ENCODE measurements around the gene C1QTNF12.

Gene C1QTNF12

GRCh38 chr1:1292442-1292779 is 45.9 kb upstream of the C1QTNF12 start:
- TF ChIP-seq CTCF (IDR thresholded peaks at IDR 0.05; ENCODE audit: control extremely low read depth, extremely low read depth, low read depth, missing control alignments), result no peak
- CTCF ChIA-PET, result interaction anchor here (0.6 to 6.6 kb wide), 21 partner anchors 8 to 308 kb away, joined by 3 to 87 read pairs (median 5); partner anchors contain the start of gene SCNN1D
- POLR2A ChIA-PET, result no interaction called here
- no peak for DNase-seq (ENCODE audit: extremely low spot score)

GRCh38 chr1:1291548-1292441 is 45.3 kb upstream of the C1QTNF12 start:
- POLR2A ChIA-PET, result no interaction called here
- TF ChIP-seq CTCF (IDR thresholded peaks at IDR 0.05; ENCODE audit: control extremely low read depth, extremely low read depth, low read depth, missing control alignments), result peak; percentile 81
- CTCF ChIA-PET, result interaction anchor here (0.6 to 6.6 kb wide), 26 partner anchors 8 to 316 kb away, joined by 3 to 87 read pairs (median 4); partner anchors contain the start of gene SCNN1D
- peak; percentile 81 for DNase-seq (ENCODE audit: extremely low spot score)

GRCh38 chr1:1291023-1291528 is 44.6 kb upstream of the C1QTNF12 start:
- ChIA-PET CTCF (interaction anchor here (0.7 to 6.6 kb wide), 25 partner anchors 9 to 317 kb away, joined by 3 to 87 read pairs (median 4); partner anchors contain the start of genes PERM1 and TNFRSF18), POLR2A (no interaction called here)
- DNase-seq (ENCODE audit: extremely low spot score), result no peak
- no peak for TF ChIP-seq CTCF (IDR thresholded peaks at IDR 0.05; ENCODE audit: control extremely low read depth, extremely low read depth, low read depth, missing control alignments)

- peak; percentile 57 for TF ChIP-seq CTCF (IDR thresholded peaks at IDR 0.05; ENCODE audit: control extremely low read depth, extremely low read depth, low read depth, missing control alignments)
- DNase-seq (ENCODE audit: extremely low spot score), result peak; percentile 78
- ChIA-PET POLR2A (no interaction called here), CTCF (interaction anchor here (0.8 to 6.6 kb wide), 7 partner anchors 10 to 309 kb away, joined by 3 to 87 read pairs (median 4); partner anchors contain the start of genes PERM1 and TNFRSF18)
Measured at GRCh38 chr1:1290238-1290731, 43.8 kb upstream of the C1QTNF12 start.

GRCh38 chr1:1287288-1288110 is 41.0 kb upstream of the C1QTNF12 start:
- no peak for DNase-seq (ENCODE audit: extremely low spot score)
- ChIA-PET CTCF (interaction anchor here (1.1 to 1.9 kb wide), 3 partner anchors 11 to 293 kb away, joined by 3 to 5 read pairs (median 3); no protein-coding TSS in a partner anchor), POLR2A (interaction anchor here (0.5 kb wide), 1 partner anchor 598 kb away, joined by 5 read pairs; no protein-coding TSS in a partner anchor)
- TF ChIP-seq CTCF (IDR thresholded peaks at IDR 0.05; ENCODE audit: control extremely low read depth, extremely low read depth, low read depth, missing control alignments), result no peak

All from GM10248 (cell line).